ENCODE measurements around the gene BMAL2.

The BMAL2 gene

DNA sequence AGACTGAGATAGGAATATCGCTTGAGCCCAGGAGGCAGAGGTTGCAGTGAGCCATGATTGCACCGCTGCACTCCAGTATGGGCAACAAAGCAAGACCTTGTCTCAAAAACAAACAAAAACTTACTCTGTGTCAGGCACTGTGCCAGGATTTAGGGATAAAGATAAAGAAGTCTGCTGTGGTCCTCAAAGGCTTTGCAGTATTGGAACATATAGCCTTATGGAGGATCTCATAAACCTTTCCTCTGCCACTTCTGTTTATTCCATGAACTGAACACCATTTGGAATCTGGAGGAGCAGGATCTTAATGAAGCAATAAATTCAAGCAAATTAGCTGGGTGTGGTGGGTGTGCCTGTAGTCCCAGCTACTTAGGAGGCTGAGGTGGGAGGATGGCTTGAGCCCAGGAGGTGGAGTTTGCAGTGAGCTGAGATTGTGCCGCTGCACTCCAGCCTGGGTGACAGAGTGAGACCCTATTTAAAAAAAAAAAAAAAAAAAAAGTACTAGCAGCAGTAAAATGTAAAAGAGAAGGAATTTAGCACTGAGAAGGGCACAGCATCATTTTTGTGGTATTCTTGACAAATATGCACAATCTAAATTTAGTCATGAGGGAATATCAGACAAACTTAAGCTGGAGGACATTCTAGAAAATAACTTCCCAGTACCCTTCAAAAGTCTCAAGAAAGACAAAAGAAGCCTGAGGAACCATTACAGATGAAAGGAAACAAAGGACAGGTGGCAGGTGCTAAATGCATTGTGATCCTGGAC, 27.1 kb downstream of the BMAL2 start:
- no peak for DNase-seq

DNA sequence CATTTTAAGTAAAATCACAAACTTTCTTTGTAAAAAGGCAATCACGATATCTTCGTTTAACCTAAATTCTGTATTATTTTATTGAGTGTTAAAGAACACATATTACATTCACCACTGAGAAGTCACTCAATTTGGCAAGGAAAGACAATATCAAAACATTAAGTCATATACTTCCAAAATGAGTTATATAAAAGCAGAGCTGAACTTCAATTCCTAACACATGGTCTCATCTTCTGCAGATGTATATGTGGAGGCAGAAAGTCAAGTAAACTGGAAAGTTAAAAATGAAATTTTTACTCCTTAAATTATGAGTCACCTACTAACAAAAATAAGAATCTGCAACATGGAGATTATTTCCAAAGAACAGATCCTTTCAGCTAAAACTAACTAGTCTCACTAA, 28.7 kb downstream of the BMAL2 start:
- peak; percentile 69 for DNase-seq

DNA sequence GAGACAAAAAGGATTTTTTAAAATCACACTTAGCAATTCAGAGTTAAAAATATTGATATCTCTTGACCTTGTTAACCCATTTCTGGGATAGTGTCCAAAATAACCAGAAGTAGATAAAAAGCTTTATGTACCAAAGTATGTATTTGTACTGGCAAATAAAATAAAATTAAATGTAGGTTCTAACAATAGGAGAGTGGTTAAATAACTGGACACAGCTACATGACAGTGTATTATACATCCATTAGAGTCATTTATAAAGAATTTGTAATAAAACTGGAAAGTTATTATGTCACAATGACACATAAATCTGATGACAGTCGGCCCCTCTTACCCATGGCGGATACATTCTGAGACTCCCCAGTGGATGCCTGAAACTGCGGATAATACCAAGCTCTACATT, 34.0 kb downstream of the BMAL2 start:
- peak; percentile 12 for DNase-seq

DNA sequence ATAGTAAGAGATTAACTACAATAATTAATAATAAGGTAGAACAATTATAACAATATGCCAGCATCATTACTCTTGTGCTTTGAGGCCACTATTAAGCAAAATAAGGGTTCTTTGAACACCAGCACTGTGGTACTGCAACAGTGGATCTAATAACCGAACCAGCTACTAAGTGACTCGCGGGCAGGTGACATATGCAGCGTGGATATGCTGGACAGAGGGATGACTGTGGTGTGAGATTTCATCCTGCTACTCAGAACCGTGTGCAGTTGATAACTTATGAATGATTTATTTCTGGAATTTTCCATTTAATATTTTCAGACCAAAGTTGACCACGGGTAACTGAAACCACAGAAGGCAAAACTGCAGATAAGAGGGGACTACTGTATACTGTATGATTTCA, 34.4 kb downstream of the BMAL2 start:
- peak; percentile 8 for DNase-seq

DNA sequence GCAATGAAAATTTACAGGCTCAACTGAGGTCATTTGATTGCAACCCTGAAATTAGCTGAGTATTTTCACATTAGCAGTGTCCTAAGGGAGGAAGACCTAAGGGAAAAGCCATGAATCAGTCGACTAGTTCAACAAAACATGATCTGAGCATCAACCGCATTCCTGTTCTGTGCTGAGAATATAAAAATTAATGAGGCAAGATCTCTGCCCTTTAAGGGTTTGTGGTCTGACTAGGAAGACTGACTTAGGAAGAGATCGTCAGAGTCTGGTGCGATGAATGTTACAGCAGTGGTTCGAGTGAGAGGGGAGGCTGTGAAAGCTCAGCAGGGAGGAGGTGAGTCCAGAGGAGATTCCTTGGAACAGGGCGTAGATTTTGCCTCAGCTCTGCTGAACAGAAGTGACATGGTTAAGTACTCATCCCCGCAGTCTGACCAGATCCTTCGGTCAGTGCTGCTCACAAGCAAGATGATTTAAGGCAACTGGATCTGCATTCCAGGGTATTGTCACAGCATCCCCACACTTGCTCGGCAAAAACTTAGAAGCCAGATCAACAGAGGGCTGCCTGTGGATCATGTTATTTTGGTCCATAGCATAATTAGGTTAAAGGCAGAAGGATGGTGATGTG, 49.6 kb downstream of the BMAL2 start:
- peak; percentile 44 for DNase-seq
